Measurements from ENCODE around the gene ENDOU. TPM values are rescaled to one million over a fixed set of nuclear protein-coding genes. Genes with fewer than 3 reads are reported as not detected.

The ENDOU gene
- total and polyA plus RNA-seq, 4 donors = 0.07 to 0.45 (median 0.31) TPM; not detected in 1

GRCh38 chr12:47700263-47700662 lies 25.0 kb downstream of the ENDOU start:
- no peaks in the 10 kb centered on the region for H3K9me3 ChIP-seq (ENCODE audit: control insufficient read depth in 4 of 4, insufficient read depth in 3 of 4, low read length in 3 of 4)
- no peak overlapping the region for H3K9ac ChIP-seq (ENCODE audit: insufficient read depth in 1 of 2, low read length in 2 of 2)
- TF ChIP-seq CTCF (IDR thresholded peaks at IDR 0.05; ENCODE audit: control extremely low read depth, extremely low read depth) = no peak
- H3K4me1 ChIP-seq (ENCODE audit: control insufficient read depth in 5 of 5, insufficient read depth in 5 of 5, low read length in 5 of 5) = peaks cover 0 to 7% (median 0%) of the 10 kb centered on the region in 5 donors
- no peaks in the 10 kb centered on the region for H3K27me3 ChIP-seq (ENCODE audit: control insufficient read depth in 3 of 3, insufficient read depth in 3 of 3, low read length in 2 of 3)
- no peak for ATAC-seq (ENCODE audit: insufficient read depth, low FRiP score)
- 96 to 98% methylated on average over 2 of the region's 2 CpGs for WGBS, 2 donors
- H3K27ac ChIP-seq (ENCODE audit: low read depth in 1 of 2, low read length in 1 of 2) = no peak overlapping the region
- no peak overlapping the region for H3K4me3 ChIP-seq
- H3K36me3 ChIP-seq (ENCODE audit: control insufficient read depth in 4 of 4, insufficient read depth in 4 of 4, low read length in 4 of 4) = peaks cover 4 to 11% (median 8%) of the 10 kb centered on the region in 4 donors
- DNase-seq = no peak

GRCh38 chr12:47698631-47699030 lies 26.7 kb downstream of the ENDOU start:
- Histone ChIP-seq H3K9me3 (ENCODE audit: control insufficient read depth in 4 of 4, insufficient read depth in 3 of 4, low read length in 3 of 4) (no peaks in the 10 kb centered on the region), H3K4me1 (ENCODE audit: control insufficient read depth in 5 of 5, insufficient read depth in 5 of 5, low read length in 5 of 5) (no peaks in the 10 kb centered on the region), H3K27me3 (ENCODE audit: control insufficient read depth in 3 of 3, insufficient read depth in 3 of 3, low read length in 2 of 3) (no peaks in the 10 kb centered on the region), H3K9ac (ENCODE audit: insufficient read depth in 1 of 2, low read length in 2 of 2) (no peak overlapping the region), H3K4me3 (no peak overlapping the region), H3K27ac (ENCODE audit: low read depth in 1 of 2, low read length in 1 of 2) (no peak overlapping the region), H3K36me3 (ENCODE audit: control insufficient read depth in 4 of 4, insufficient read depth in 4 of 4, low read length in 4 of 4) (peaks cover 4 to 15% (median 11%) of the 10 kb centered on the region in 4 donors)
- DNase-seq (no peak), ATAC-seq (ENCODE audit: insufficient read depth, low FRiP score) (no peak)
- TF ChIP-seq CTCF (IDR thresholded peaks at IDR 0.05; ENCODE audit: control extremely low read depth, extremely low read depth) = no peak
- 93 to 94% methylated on average over 7 of the region's 7 CpGs for WGBS, 2 donors

GRCh38 chr12:47698055-47698454 lies 27.2 kb downstream of the ENDOU start:
- TF ChIP-seq CTCF (IDR thresholded peaks at IDR 0.05; ENCODE audit: control extremely low read depth, extremely low read depth) = no peak
- Histone ChIP-seq H3K9me3 (ENCODE audit: control insufficient read depth in 4 of 4, insufficient read depth in 3 of 4, low read length in 3 of 4) (no peaks in the 10 kb centered on the region), H3K27me3 (ENCODE audit: control insufficient read depth in 3 of 3, insufficient read depth in 3 of 3, low read length in 2 of 3) (no peaks in the 10 kb centered on the region), H3K4me1 (ENCODE audit: control insufficient read depth in 5 of 5, insufficient read depth in 5 of 5, low read length in 5 of 5) (no peaks in the 10 kb centered on the region), H3K27ac (ENCODE audit: low read depth in 1 of 2, low read length in 1 of 2) (no peak overlapping the region), H3K4me3 (no peak overlapping the region), H3K9ac (ENCODE audit: insufficient read depth in 1 of 2, low read length in 2 of 2) (no peak overlapping the region), H3K36me3 (ENCODE audit: control insufficient read depth in 4 of 4, insufficient read depth in 4 of 4, low read length in 4 of 4) (peaks cover 4 to 18% (median 11%) of the 10 kb centered on the region in 4 donors)
- DNase-seq (no peak), ATAC-seq (ENCODE audit: insufficient read depth, low FRiP score) (no peak)
- WGBS, 2 donors = 37 to 76% methylated on average over 4 of the region's 4 CpGs

- Histone ChIP-seq H3K4me1 (ENCODE audit: control insufficient read depth in 5 of 5, insufficient read depth in 5 of 5, low read length in 5 of 5) (no peaks in the 10 kb centered on the region), H3K36me3 (ENCODE audit: control insufficient read depth in 4 of 4, insufficient read depth in 4 of 4, low read length in 4 of 4) (peaks cover 6 to 22% (median 9%) of the 10 kb centered on the region in 4 donors), H3K9me3 (ENCODE audit: control insufficient read depth in 4 of 4, insufficient read depth in 3 of 4, low read length in 3 of 4) (no peaks in the 10 kb centered on the region), H3K27ac (ENCODE audit: low read depth in 1 of 2, low read length in 1 of 2) (no peak overlapping the region), H3K9ac (ENCODE audit: insufficient read depth in 1 of 2, low read length in 2 of 2) (no peak overlapping the region), H3K27me3 (ENCODE audit: control insufficient read depth in 3 of 3, insufficient read depth in 3 of 3, low read length in 2 of 3) (no peaks in the 10 kb centered on the region), H3K4me3 (no peak overlapping the region)
- WGBS, 2 donors = 92 to 95% methylated on average over 2 of the region's 2 CpGs
- no peak for DNase-seq
- no peak for TF ChIP-seq CTCF (IDR thresholded peaks at IDR 0.05; ENCODE audit: control extremely low read depth, extremely low read depth)
- ATAC-seq (ENCODE audit: insufficient read depth, low FRiP score) = no peak
Observed at GRCh38 chr12:47689215-47689614, 36.1 kb downstream of the ENDOU start.

All from lung (tissue), 12 donors.